HG02588 (cell line): ENCODE results near the gene GLYR1.

Experiments used
- ATAC-seq: cut with Tn5 transposase; IDR thresholded peaks from one replicate; pipeline ENCODE4 v1.9.1; 2021; ENCODE audit warnings: mild to moderate bottlenecking, moderate library complexity; ENCODE audit not compliant: unreplicated experiment

GLYR1 gene

GRCh38 chr16:4880006-4880580, 33.0 kb upstream of the GLYR1 start:
- ATAC-seq: no peak

GRCh38 chr16:4879049-4879448, 32.0 kb upstream of the GLYR1 start:
- no peak for ATAC-seq

- no peak for ATAC-seq
Observed at GRCh38 chr16:4877380-4877685, 30.2 kb upstream of the GLYR1 start.

GRCh38 chr16:4876646-4877379, 29.7 kb upstream of the GLYR1 start:
- ATAC-seq: no peak

GRCh38 chr16:4874666-4875065, 27.6 kb upstream of the GLYR1 start:
- ATAC-seq: no peak

GRCh38 chr16:4873091-4873490, 26.0 kb upstream of the GLYR1 start:
- no peak for ATAC-seq

- no peak for ATAC-seq
Observed at GRCh38 chr16:4871071-4871470, 24.0 kb upstream of the GLYR1 start.

GRCh38 chr16:4870138-4870671, 23.1 kb upstream of the GLYR1 start:
- ATAC-seq: no peak

GRCh38 chr16:4869147-4869805, 22.2 kb upstream of the GLYR1 start:
- ATAC-seq: no peak

GRCh38 chr16:4868535-4868934, 21.4 kb upstream of the GLYR1 start:
- no peak for ATAC-seq

GRCh38 chr16:4868026-4868425, 20.9 kb upstream of the GLYR1 start:
- no peak for ATAC-seq

- no peak for ATAC-seq
Observed at GRCh38 chr16:4866586-4866985, 19.5 kb upstream of the GLYR1 start.

GRCh38 chr16:4865231-4865860, 18.3 kb upstream of the GLYR1 start:
- no peak for ATAC-seq

GRCh38 chr16:4864728-4865127, 17.6 kb upstream of the GLYR1 start:
- no peak for ATAC-seq

GRCh38 chr16:4862639-4863038, 15.6 kb upstream of the GLYR1 start:
- ATAC-seq: no peak

GRCh38 chr16:4860727-4861342, 13.7 kb upstream of the GLYR1 start:
- no peak for ATAC-seq

GRCh38 chr16:4859900-4860255, 12.8 kb upstream of the GLYR1 start:
- no peak for ATAC-seq

- no peak for ATAC-seq
Observed at GRCh38 chr16:4859190-4859899, 12.3 kb upstream of the GLYR1 start.

- ATAC-seq: no peak
Observed at GRCh38 chr16:4855804-4856203, 8.7 kb upstream of the GLYR1 start.

- no peak for ATAC-seq
Observed at GRCh38 chr16:4855371-4855770, 8.3 kb upstream of the GLYR1 start.
